GM12892 (cell line): ENCODE measurements around the gene WARS2.

ENCODE experiments used
- POLR2A ChIP-seq: IDR thresholded peaks from 2 replicates; pipeline ENCODE4 v1.6.1; 2011; ENCODE audit warnings: low read depth, low read length, control low read depth
- POLR2AphosphoS5 ChIP-seq: IDR thresholded peaks from 2 replicates; pipeline ENCODE4 v1.6.1; 2011; ENCODE audit warnings: low read depth, low read length, control low read depth
- TAF1 ChIP-seq: IDR thresholded peaks from 2 replicates; pipeline ENCODE4 v1.6.1; 2011; ENCODE audit warnings: low read depth, mild to moderate bottlenecking, control low read depth, low read length, borderline replicate concordance

GRCh38 chr1:119053917-119054316 lies 86.5 kb downstream of the WARS2 start:
- TF ChIP-seq POLR2A = no peak
- TF ChIP-seq POLR2AphosphoS5 = no peak
- TF ChIP-seq TAF1 = no peak
